Activated CD4-positive, alpha-beta T cell treated with anti-CD3 and anti-CD28 coated beads for 1 hour (primary cell): ENCODE data around the gene DLL1.

Source experiments
- DNase-seq: peaks from one replicate; pipeline ENCODE4 v3.0.0-alpha.2; 2020

Gene DLL1

GRCh38 chr6:170282512-170283158, 8.2 kb downstream of the DLL1 start:
- no peak for DNase-seq

DNA sequence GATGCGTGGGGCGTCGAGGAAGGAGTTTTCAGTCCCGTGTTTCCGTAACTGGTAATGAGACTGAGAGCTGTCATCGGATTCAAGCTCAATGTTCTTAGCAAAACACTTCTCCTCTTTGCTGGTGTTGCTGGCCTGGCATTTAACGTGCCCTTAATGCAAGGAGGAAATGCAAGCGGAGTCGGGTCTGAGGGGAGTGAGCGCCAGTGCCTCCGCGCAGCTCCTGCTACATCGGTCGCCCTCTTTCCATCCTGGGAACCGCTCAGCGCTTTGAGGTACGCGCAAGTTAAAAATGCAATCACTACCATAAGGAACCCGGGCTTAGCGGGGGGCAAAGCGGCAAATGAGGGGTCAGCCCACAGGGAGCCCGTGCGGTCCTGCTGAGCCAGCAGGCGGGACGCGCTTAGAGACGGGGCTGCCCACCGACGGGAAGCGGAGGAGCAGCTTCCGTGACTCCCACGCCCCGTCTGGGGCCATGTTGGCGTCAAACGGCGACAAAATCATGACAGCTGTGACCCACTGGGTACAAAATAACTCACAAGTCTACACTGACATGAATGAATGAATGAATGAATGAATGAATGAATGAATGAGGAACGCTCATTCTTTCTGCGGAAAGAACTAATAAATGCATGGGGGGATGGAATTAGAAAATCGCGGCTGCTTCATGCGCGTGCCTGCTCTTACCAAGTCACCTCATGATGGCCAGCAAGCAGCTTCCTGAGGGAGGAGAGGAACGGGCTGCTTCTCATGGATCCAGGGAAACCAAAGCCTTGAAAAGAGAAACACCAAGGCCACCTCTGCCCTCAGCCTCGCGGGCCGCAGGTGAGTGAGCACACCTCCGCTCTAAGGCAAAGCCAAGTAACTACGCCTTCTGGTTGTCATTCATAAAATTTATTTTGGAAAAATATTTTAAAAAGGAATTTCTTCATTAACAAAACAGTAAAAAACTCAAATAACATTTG, 9.3 kb downstream of the DLL1 start:
- DNase-seq = no peak

DNA sequence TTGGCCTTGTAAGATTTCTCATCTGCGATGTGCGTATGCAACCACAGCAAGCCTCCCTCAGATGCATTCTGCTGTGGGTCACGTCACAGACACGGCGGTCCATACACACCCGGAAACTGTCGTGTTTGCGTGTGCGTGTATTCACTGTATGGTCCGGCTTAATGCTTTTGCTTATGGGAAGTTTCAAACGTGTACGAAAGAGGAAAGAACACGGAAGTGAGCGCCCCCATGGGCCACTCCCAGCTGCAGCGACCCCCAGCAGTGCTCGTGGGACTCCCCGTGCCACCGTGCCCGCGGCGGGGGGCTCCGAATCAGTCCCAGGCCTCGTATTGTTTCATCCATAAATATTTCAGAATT, 10.2 kb downstream of the DLL1 start:
- no peak for DNase-seq

- no peak for DNase-seq
Observed at GRCh38 chr6:170279977-170280688, 10.7 kb downstream of the DLL1 start.

DNA sequence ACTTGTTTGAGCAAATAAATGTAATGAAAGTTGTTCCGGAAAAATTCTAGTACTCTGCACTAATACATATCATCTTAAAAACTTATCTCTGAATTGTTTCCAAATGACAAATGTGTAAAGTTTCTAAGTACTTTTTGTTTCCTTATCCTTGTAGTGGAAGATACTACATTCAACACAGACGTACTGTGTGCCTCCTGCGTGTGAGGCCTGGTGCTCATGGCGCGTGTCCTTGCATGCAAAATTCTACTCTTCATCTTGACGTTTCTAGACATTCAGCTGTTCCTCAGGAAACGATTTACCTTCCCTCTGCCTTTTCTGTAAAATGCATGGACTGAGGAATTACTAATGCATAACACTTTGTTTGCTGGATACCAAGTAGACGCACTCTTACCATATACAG, 11.5 kb downstream of the DLL1 start:
- no peak for DNase-seq

- DNase-seq = no peak
Observed at GRCh38 chr6:170278743-170279094, 12.2 kb downstream of the DLL1 start.

- DNase-seq = no peak
Observed at GRCh38 chr6:170277893-170278742, 12.8 kb downstream of the DLL1 start.

DNA sequence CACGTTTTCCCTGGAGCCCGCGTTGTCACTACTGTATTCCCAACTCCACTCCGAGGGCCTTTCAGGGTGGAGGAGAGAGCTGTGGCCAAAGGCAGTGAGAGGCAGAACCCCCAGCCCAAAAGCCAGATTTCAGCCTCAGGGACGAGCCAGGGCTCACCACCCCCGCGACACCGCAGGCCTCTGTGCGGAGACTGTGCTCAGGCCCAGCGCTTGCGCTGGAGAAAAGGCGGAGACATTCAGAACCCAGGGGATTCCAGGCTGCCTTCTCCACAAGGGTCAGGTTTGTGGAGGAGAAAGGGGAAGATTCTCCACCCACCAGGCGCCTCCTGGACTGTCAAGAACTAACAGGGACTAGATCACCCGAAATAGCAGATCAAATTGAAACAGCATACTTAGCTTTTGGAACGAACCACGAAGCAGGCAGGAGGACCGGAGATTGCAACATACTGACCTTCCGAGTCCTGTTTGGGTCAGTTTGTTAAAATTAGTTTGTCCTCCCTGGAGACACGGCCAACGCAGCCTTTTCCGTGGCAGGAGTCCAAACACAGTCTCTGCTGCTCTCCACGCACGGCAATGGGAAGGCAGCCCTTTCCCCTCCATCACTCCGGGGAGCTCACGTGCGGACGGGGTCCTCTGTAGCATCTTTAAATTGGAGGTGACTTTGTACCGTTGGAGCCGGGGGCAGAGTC, 14.4 kb downstream of the DLL1 start:
- DNase-seq = no peak

DNA sequence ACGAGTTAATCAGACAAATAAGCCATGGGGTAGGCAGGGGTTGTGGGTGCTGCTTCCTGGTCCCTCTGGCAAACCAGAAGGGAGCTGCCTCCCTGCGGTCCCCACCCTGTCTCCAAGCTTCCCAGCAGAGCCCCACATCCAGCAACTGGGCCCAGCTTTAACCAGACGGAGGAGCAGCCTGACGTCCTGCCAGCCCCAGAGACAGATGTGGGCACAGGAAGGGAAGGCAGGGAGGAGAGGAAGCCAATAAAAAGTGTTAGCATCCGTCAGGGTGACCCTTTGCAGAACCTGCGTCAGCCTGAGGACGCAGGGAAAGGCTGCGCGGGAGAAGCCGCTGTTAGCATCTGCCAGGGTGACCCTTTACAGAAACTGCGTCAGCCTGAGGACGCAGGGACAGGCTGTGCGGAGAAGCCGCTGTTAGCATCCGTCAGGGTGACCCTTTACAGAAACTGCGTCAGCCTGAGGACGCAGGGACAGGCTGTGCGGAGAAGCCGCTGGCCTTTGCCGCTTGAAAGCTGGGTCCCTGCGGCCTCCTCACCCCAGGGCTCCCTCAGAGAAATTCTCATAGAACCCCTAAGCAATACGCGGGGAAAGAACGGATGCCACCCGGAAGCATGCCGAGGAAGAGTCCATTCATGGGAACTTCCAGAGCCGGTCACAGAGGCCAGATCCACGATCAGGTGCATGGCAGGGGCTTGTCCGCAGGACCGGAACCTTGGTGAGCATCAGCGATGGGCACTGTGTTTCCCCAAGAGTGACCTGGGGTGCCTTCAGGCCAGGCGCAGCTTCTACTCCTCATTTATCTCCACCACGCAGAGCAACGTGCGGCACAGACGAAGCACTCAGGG, 15.9 kb downstream of the DLL1 start:
- DNase-seq = no peak

- DNase-seq = no peak
Observed at GRCh38 chr6:170273681-170274080, 17.2 kb downstream of the DLL1 start.

GRCh38 chr6:170273191-170273590, 17.7 kb downstream of the DLL1 start:
- no peak for DNase-seq

DNA sequence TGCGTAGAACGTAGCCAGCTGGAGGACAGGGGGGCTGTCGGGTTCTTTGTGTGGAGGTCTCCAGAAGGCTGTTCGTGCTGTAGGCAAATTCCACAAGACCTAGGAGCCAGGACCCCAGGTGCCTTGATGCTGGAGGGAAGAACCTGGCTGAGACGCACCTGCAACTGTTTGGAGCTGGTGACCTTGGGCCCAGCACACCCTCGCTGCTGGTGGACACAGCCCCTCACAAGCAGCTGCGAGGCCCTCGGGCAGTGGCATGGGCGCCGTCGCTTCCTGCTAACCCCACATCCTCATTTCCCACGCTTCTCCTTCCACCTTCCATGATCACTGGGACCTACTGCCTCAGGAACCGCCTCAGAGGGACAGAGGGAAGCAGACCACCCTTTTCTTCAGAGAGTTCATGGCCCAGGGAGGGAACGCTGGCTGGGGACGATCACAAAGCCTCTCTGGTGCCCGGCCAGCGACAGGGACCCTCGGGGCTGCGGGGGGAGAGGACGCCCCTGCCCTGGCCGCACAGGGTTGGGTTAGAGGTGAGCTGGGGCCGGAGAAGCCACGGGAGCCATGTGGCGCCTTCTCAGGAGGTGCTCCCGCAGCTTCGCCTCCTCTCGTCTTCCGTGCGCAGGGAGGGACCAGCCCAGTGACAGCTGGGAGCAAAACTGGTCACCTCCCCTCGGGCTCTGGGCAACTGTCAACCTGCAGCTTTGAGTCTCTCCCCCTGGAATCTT, 18.4 kb downstream of the DLL1 start:
- DNase-seq = no peak

GRCh38 chr6:170271771-170272314, 19.0 kb downstream of the DLL1 start:
- peak; percentile 65 for DNase-seq

- no peak for DNase-seq
Observed at GRCh38 chr6:170270984-170271593, 19.8 kb downstream of the DLL1 start.

DNA sequence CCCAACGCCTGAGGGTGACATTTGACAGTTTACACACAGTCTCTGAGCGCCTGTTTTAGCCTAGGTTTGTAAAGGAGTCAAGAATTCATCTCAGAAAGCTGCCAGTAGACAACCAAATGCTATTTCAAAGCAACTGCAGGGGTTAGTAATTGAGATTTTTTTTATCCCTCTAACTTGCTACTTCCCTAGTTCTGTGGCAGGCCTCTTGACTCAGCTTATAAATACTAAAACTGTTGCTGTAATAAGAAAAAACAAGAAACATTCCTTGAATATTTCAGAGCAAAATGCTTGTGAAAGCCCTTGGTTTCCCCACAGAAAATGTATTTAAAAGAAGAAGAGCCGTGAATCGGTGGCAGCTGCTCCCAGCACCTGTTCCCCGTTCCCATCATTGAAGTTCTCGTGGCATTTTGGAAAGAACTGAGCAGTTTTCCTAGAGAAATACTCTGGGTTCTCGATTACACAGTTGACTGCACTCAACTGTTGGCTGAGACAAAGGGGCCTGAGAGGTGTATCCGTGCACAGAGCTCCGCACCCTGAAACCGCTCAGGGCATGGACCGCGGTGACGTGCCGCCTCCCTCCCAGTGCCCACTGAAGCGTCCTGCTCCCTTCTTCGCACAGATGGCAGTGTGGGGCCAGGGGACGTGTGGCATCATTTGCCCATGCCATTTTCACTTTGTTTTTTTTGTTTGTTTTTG, 20.9 kb downstream of the DLL1 start:
- no peak for DNase-seq

- DNase-seq = no peak
Observed at GRCh38 chr6:170269151-170269845, 21.6 kb downstream of the DLL1 start.

DNA sequence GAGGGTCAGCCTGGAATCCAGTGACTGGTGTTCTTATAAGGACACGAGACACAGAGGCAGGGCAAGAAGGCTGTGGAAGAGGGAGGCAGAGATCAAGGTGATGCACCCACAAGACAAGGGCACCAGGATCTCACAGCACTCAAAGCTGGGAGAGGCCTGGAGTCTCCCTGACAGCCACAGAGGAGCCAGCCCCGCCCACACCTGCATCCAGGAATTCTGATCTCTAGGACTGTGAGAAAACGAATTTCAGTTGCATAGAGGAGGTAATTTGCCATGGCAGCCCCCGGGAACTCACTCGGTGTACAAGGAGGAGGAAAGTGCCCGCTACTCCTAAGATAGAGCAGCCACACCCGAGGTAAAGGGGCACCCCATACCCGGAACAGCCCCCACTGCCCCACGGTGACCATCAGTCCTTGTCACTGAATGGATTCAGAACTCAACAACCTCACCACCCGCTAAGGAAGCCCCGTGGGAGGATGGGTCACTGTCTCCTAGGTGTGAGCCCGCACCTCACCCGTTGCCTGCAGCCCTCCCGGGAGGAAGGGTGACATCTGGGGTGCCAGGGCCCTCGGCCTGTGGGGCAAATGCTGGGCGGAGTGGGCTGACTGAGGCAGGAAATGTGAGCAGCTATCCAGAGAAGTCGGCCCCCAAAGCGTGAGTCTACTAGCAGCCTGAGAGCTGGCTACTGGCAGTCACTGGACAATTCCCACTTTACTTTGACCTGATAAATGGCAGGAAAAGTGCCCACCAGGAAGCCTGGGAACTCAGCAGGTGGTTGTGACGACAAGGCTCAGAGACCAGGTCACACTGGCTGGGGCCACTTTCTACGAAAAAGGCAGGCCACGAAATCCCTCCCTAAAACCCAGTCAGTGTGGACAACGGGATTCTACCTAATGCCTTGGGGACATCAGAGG, 22.4 kb downstream of the DLL1 start:
- no peak for DNase-seq
